Measurements from ENCODE around the gene CLDN15.

The CLDN15 gene

DNA sequence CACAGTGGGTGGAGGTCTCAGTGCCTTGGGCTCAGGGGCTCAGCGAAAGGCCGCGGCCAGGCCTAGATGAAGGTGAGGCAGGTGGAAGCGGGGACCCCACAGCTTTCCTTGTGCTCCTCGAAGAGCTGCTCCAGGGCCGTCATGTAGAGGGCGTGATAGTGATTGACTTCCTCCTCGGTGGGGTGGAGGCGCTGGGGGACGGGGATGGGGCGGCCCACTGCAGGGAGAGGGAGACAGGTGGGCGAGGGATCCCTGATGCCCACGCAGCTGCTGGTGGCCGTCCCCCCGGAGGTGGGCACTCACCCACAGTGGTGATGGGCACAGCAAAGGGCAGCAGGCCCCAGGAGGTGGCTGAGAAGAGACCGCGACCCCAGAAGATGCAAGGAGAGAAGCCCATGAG, 41.7 kb downstream of the CLDN15 start:
- DNase-seq, result no peak

GRCh38 chr7:101189109-101189508, 48.5 kb downstream of the CLDN15 start:
- DNase-seq, result no peak

DNA sequence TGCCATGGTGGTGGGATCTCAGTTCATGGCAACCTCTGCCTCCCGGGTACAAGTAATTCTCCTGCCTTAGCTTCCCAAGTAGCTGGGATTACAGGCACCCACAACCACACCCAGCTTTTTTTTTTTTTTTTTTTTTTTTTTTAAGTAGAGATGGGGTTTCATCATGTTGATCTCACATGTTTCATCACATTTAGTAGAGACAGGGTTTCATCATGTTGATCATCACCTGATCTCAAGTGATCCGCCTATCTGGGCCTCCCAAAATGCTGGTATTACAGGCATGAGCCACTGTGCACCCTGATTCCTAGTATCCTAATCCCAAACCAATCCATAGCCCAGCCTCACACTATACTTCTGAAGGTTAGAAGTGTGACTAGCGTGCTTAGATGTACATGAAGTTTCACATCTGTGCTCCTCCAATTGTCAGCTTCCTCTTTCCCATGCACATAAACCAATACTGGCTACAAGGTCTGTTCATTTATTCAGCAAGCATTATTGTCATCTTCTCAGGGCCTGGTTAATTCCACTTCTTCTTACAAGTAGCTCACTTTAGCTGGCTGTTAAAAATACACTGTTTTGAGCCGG, 50.7 kb downstream of the CLDN15 start:
- DNase-seq, result no peak

DNA sequence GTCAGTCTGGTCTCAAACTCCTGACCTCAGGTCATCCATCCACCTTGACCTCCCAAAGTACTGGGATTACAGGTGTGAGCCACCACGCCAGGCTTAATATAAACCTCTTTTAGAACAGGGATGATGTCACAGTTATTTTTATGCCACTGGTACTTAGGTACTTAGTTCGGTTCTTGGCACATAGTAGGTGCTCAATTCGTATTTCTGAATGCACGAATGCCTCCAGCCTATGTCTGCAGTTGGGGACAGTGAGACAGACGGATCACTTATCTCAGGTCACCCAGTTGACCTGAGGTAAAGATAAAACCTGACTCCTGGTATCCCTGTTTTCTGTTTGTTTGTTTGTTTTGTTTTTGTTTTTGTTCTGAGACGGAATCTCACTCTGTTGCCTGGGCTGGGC, 51.4 kb downstream of the CLDN15 start:
- no peak for DNase-seq

DNA sequence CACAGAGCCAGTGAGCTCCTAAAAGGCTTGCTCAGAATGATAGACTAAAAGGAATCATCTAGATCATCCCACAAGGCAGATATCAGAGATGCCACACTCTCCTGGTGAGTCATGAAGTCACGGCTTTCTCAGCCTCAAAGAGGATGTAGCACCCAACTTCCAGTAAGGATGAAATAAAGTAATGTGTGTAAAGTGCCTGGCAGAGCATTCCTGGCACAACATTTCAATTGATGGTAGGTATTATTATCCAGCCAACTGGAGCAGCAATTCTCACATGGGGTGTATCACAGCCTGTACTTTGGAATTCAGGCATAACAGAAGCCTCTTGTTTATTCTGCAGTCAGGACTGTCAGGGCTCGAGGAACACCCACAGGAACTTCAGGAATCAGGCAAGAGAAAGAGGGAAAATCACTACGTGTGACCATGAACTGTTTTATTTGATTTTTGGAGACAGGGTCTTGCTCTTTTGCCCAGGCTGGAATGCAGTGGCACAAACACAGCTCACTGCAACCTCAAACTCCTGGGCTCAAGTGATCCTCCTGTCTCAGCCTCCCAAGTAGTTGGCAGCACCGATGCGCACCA, 52.3 kb downstream of the CLDN15 start:
- no peak for DNase-seq
